HCT116 (cell line): Measurements from ENCODE around the gene FHIT. TPM values are rescaled to one million over a fixed set of nuclear protein-coding genes. Genes with fewer than 3 reads are reported as not detected.

Source experiments
- ATAC-seq: fragments of 200-7000 bp; cut with Tn5 transposase; 2 replicates; pipeline ENCODE4 v1.9.1; 2020; ENCODE audit warnings: mild to moderate bottlenecking, moderate library complexity
- BruUV-seq: library from RNA; stranded (reverse); fragments of 400-500 nt; replicated peaks from 2 replicates; lab custom pipeline; 2021; lab: Mats Ljungman, UMichigan
- CTCF ChIA-PET: fragments of 300-600 bp; sonication (Branson Sonifier 250); formaldehyde crosslinking; loops from one replicate; lab custom pipeline; 2021; ENCODE audit warnings: antibody characterized with exemption; lab: Charles Lee
- POLR2A ChIA-PET: fragments of 300-600, 350-600 bp; sonication (Branson Sonifier 250); formaldehyde crosslinking; loops from one replicate; lab custom pipeline; 2021; ENCODE audit warnings: antibody characterized with exemption; lab: Charles Lee
- RAD21 ChIA-PET, 2 experiments: fragments of 300-600 bp; sonication (Branson Sonifier 250); formaldehyde crosslinking; loops; one replicate each; lab custom pipeline; 2023; ENCODE audit warnings: low total read pairs in 2 of 2; ENCODE audit not compliant: uncharacterized antibody in 2 of 2, unreplicated experiment in 2 of 2, low non-redundant PET in 1 of 2; lab: Charles Lee
- DNase-seq: peaks from one replicate; pipeline ENCODE4 v3.0.0-alpha.2; 2010; ENCODE audit warnings: low read depth, low spot score
- H2AFZ ChIP-seq: fragments of 200-600 bp; shearing (Covaris generic), sonication (generic); 2 replicates; pipeline ENCODE4 v1.6.1; 2017; ENCODE audit warnings: low read depth, mixed run types, mixed read lengths, antibody characterized with exemption, low read length; ENCODE audit not compliant: poor library complexity, severe bottlenecking
- H3K27ac ChIP-seq: 2 replicates; pipeline ENCODE4 v1.5.1; 2012; ENCODE audit warnings: low read depth, low read length
- H3K27me3 ChIP-seq: fragments of 200-600 bp; sonication (generic); 2 replicates; pipeline ENCODE4 v1.6.1; 2016; ENCODE audit warnings: mixed run types, low read length, mixed read lengths; ENCODE audit not compliant: insufficient read depth
- H3K36me3 ChIP-seq, 2 experiments: fragments of 200-500 bp in 1 of 2; fragments of 200-600 bp in 1 of 2; sonication (Bioruptor generic) in 1 of 2; sonication (generic) in 1 of 2; 2 replicates each; pipeline versions ENCODE4 v1.5.1 to v1.6.1; 2014 to 2016; ENCODE audit warnings: low read length in 2 of 2, inconsistent platforms in 1 of 2, mixed read lengths in 1 of 2, mixed run types in 1 of 2; ENCODE audit not compliant: insufficient read depth in 2 of 2, control insufficient read depth in 1 of 2
- H3K4me1 ChIP-seq, 2 experiments: fragments of 200-600 bp in 1 of 2; sonication (generic) in 1 of 2; 2 replicates each; pipeline versions ENCODE4 v1.5.1 to v1.6.1; 2012 to 2017; ENCODE audit warnings: low read length in 2 of 2, inconsistent platforms in 1 of 2, mild to moderate bottlenecking in 1 of 2, mixed read lengths in 1 of 2, mixed run types in 1 of 2, moderate library complexity in 1 of 2; ENCODE audit not compliant: insufficient read depth in 2 of 2, control insufficient read depth in 1 of 2
- H3K4me2 ChIP-seq: fragments of 200-600 bp; sonication (generic); 2 replicates; pipeline ENCODE4 v1.6.1; 2017; ENCODE audit warnings: mixed run types, low read length, mixed read lengths
- H3K4me3 ChIP-seq, 2 experiments: fragments of 200-600 bp in 1 of 2; sonication (generic) in 1 of 2; replicated peaks in 1 of 2; 2 replicates each; pipeline ENCODE4 v1.5.1; 2011 to 2016; ENCODE audit warnings: low read length in 2 of 2, control low read depth in 1 of 2, low read depth in 1 of 2, mild to moderate bottlenecking in 1 of 2, mixed read lengths in 1 of 2, mixed run types in 1 of 2
- H3K79me2 ChIP-seq: fragments of 200-600 bp; sonication (generic); 2 replicates; pipeline ENCODE4 v1.6.1; 2017; ENCODE audit warnings: mild to moderate bottlenecking, mixed run types, low read length, moderate library complexity, mixed read lengths; ENCODE audit not compliant: insufficient read depth
- H3K9ac ChIP-seq: fragments of 200-600 bp; sonication (generic); 2 replicates; pipeline ENCODE4 v1.6.1; 2016; ENCODE audit warnings: low read length, mixed read lengths
- H3K9me2 ChIP-seq: fragments of 200-600 bp; sonication (generic), shearing (Covaris generic); 2 replicates; pipeline ENCODE4 v1.6.1; 2017; ENCODE audit warnings: mixed run types, mild to moderate bottlenecking, moderate library complexity; ENCODE audit not compliant: insufficient read depth
- H3K9me3 ChIP-seq, 2 experiments: fragments of 200-500 bp in 1 of 2; fragments of 200-600 bp in 1 of 2; sonication (Bioruptor generic) in 1 of 2; sonication (generic) in 1 of 2; 2 replicates each; pipeline ENCODE4 v1.6.1; 2014 to 2017; ENCODE audit warnings: low read length in 2 of 2, mixed read lengths in 2 of 2, inconsistent platforms in 1 of 2, low read depth in 1 of 2, mild to moderate bottlenecking in 1 of 2, mixed run types in 1 of 2, moderate library complexity in 1 of 2; ENCODE audit not compliant: control insufficient read depth in 1 of 2, insufficient read depth in 1 of 2
- H4K20me1 ChIP-seq: fragments of 200-600 bp; sonication (generic), shearing (Covaris generic); 2 replicates; pipeline ENCODE4 v1.6.1; 2017; ENCODE audit warnings: mixed run types, mild to moderate bottlenecking, moderate library complexity; ENCODE audit not compliant: insufficient read depth
- ATF3 ChIP-seq: IDR thresholded peaks from 2 replicates; pipeline ENCODE4 v1.6.1; 2012
- CEBPB ChIP-seq: IDR thresholded peaks from 2 replicates; pipeline ENCODE4 v1.6.1; 2012; ENCODE audit warnings: low read depth
- EGR1 ChIP-seq: IDR thresholded peaks from 2 replicates; pipeline ENCODE4 v1.6.1; 2012; ENCODE audit warnings: low read depth
- EZH2phosphoT487 ChIP-seq: fragments of 200-600 bp; IDR thresholded peaks from 2 replicates; pipeline ENCODE4 v1.6.1; 2018; ENCODE audit warnings: antibody characterized with exemption, borderline replicate concordance
- FOSL1 ChIP-seq: IDR thresholded peaks from 2 replicates; pipeline ENCODE4 v1.6.1; 2012; ENCODE audit warnings: low read depth
- POLR2A ChIP-seq: IDR thresholded peaks from 2 replicates; pipeline ENCODE4 v1.7.0; 2011; ENCODE audit warnings: borderline replicate concordance; ENCODE audit not compliant: insufficient read depth, insufficient read length; ENCODE audit errors: extremely low read depth
- POLR2AphosphoS5 ChIP-seq: IDR thresholded peaks from 2 replicates; pipeline ENCODE4 v1.6.1; 2011; ENCODE audit warnings: mild to moderate bottlenecking, low read depth, low read length, moderate library complexity
- RAD21 ChIP-seq: IDR thresholded peaks from 2 replicates; pipeline ENCODE4 v1.6.1; 2012; ENCODE audit warnings: low read depth, mild to moderate bottlenecking
- YY1 ChIP-seq: IDR thresholded peaks from 2 replicates; pipeline ENCODE4 v1.6.1; 2011; ENCODE audit warnings: low read length, low read depth, moderate library complexity, mild to moderate bottlenecking; ENCODE audit not compliant: insufficient replicate concordance; ENCODE audit errors: extremely low read depth
- ZNF274 ChIP-seq: fragments of 200-500 bp; sonication (Bioruptor generic); IDR thresholded peaks from 2 replicates; pipeline ENCODE4 v1.6.1; 2014; ENCODE audit warnings: mild to moderate bottlenecking, low read depth, low read length, inconsistent platforms
- intact Hi-C: fragments of 100-400 bp; cut with micrococcal nuclease; formaldehyde crosslinking; loops from 2 replicates; pipeline ENCODE4 v1.10.0; 2022
- total RNA-seq: library from RNA; stranded (reverse); gene quantifications from one replicate; pipeline ENCODE4 v1.2.1, GENCODE V29; 2021; ENCODE audit not compliant: unreplicated experiment
- TF ChIP-seq, protein P1 (sequence below), 3 experiments: fragments of 200-600 bp in 1 of 3; sonication (generic) in 1 of 3; IDR thresholded peaks in 2 of 3; conservative IDR thresholded peaks in 1 of 3; 2 replicates each; pipeline ENCODE4 v1.5.1; 2012 to 2017; ENCODE audit warnings: low read depth in 2 of 3, low read length in 2 of 3, antibody characterized with exemption in 1 of 3, borderline replicate concordance in 1 of 3, control low read depth in 1 of 3, mild to moderate bottlenecking in 1 of 3, mixed read lengths in 1 of 3, mixed run types in 1 of 3, moderate library complexity in 1 of 3; ENCODE audit not compliant: insufficient read depth in 1 of 3
- TF ChIP-seq, protein P2 (sequence below): IDR thresholded peaks from 2 replicates; pipeline ENCODE4 v1.6.1; 2012

Gene FHIT
- total RNA-seq, 1 experiment from 2014 or later = 20.1 TPM

DNA sequence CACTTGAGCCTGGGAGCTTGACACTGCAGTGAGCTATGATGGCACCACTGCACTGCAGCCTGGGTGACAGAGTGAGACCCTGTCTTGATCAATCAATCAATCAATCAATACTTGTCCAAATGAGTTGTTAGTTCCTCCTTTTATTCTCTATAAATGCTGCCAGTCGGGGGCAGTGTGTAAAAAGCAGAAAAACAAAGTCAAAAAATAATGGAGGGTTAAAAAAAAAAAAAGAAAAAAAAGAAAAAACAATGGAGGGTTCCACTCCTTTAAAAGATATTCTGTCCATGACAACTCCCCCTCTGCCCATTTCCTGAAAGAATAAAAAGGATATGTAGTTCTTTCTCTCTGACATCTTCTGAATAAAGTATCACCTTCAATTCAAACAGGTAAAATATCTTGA lies 1068.6 kb downstream of the FHIT start:
- H3K27me3 ChIP-seq = no peaks in the 10 kb centered on the region
- no peak overlapping the region for H3K9ac ChIP-seq
- H3K36me3 ChIP-seq = no peaks in the 10 kb centered on the region
- no peak for DNase-seq
- ChIA-PET RAD21 (no interaction called here), CTCF (no interaction called here), POLR2A (no interaction called here)
- H3K4me1 ChIP-seq = no peaks in the 10 kb centered on the region
- TF ChIP-seq POLR2AphosphoS5 (no peak), POLR2A (no peak), RAD21 (0 out of 2 replicates have a peak, but pooled peaks have one; percentile 10), YY1 (no peak), FOSL1 (no peak)
- TF ChIP-seq, protein P1, sequence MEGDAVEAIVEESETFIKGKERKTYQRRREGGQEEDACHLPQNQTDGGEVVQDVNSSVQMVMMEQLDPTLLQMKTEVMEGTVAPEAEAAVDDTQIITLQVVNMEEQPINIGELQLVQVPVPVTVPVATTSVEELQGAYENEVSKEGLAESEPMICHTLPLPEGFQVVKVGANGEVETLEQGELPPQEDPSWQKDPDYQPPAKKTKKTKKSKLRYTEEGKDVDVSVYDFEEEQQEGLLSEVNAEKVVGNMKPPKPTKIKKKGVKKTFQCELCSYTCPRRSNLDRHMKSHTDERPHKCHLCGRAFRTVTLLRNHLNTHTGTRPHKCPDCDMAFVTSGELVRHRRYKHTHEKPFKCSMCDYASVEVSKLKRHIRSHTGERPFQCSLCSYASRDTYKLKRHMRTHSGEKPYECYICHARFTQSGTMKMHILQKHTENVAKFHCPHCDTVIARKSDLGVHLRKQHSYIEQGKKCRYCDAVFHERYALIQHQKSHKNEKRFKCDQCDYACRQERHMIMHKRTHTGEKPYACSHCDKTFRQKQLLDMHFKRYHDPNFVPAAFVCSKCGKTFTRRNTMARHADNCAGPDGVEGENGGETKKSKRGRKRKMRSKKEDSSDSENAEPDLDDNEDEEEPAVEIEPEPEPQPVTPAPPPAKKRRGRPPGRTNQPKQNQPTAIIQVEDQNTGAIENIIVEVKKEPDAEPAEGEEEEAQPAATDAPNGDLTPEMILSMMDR (IDR thresholded peaks at IDR 0.05 in 2 of 3, conservative IDR thresholded peaks at IDR 0.05 in 1 of 3; ENCODE audit: borderline replicate concordance in 1 of 3, insufficient read depth in 1 of 3, low read depth in 2 of 3, low read length in 2 of 3) = peak in 1 of 3 experiments; percentile 15; a peak in 1 of 6 replicates
- no peaks in the 10 kb centered on the region for H4K20me1 ChIP-seq
- intact Hi-C loops = no loop called here
- H3K79me2 ChIP-seq = no peaks in the 10 kb centered on the region
- no peak overlapping the region for H3K4me2 ChIP-seq
- no TSS peak for BruUV-seq
- no peaks in the 10 kb centered on the region for H3K9me3 ChIP-seq
- no peaks in the 10 kb centered on the region for H3K9me2 ChIP-seq
- H3K4me3 ChIP-seq = no peak overlapping the region
- H2AFZ ChIP-seq = no peak overlapping the region
- H3K27ac ChIP-seq = no peak overlapping the region
- ATAC-seq = no peak

- BruUV-seq = no TSS peak
- Histone ChIP-seq H3K36me3 (no peaks in the 10 kb centered on the region), H3K9ac (no peak overlapping the region), H3K9me2 (no peaks in the 10 kb centered on the region), H4K20me1 (no peaks in the 10 kb centered on the region), H3K27me3 (no peaks in the 10 kb centered on the region), H3K4me2 (no peak overlapping the region), H2AFZ (no peak overlapping the region), H3K4me1 (no peaks in the 10 kb centered on the region), H3K27ac (no peak overlapping the region), H3K9me3 (no peaks in the 10 kb centered on the region), H3K4me3 (no peak overlapping the region), H3K79me2 (no peaks in the 10 kb centered on the region)
- POLR2A ChIA-PET = no interaction called here
- DNase-seq (no peak), ATAC-seq (no peak)
- RAD21 ChIA-PET = no interaction called here
- intact Hi-C loops = no loop called here
- CTCF ChIA-PET = no interaction called here
- TF ChIP-seq ATF3 (no peak), POLR2A (no peak), EGR1 (no peak), ZNF274 (no peak), CEBPB (no peak), EZH2phosphoT487 (no peak)
- TF ChIP-seq, protein P1 (IDR thresholded peaks at IDR 0.05 in 2 of 3, conservative IDR thresholded peaks at IDR 0.05 in 1 of 3; ENCODE audit: borderline replicate concordance in 1 of 3, insufficient read depth in 1 of 3, low read depth in 2 of 3, low read length in 2 of 3) = no peak
- TF ChIP-seq, protein P2, sequence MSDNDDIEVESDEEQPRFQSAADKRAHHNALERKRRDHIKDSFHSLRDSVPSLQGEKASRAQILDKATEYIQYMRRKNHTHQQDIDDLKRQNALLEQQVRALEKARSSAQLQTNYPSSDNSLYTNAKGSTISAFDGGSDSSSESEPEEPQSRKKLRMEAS = no peak
Measured at GRCh38 chr3:60178931-60179653, 1072.2 kb downstream of the FHIT start.
